GM19328 (cell line): ENCODE data around the gene MYH6.
"Not testable (repeated sequence)": the region's sequence is repeated elsewhere in the genome, so short reads cannot be mapped to it uniquely, and the experiment has no call there.

Source experiments
- ATAC-seq: cut with Tn5 transposase; IDR thresholded peaks from one replicate; pipeline ENCODE4 v1.9.1; 2021; ENCODE audit warnings: mild to moderate bottlenecking, moderate library complexity; ENCODE audit not compliant: unreplicated experiment

The MYH6 gene

DNA sequence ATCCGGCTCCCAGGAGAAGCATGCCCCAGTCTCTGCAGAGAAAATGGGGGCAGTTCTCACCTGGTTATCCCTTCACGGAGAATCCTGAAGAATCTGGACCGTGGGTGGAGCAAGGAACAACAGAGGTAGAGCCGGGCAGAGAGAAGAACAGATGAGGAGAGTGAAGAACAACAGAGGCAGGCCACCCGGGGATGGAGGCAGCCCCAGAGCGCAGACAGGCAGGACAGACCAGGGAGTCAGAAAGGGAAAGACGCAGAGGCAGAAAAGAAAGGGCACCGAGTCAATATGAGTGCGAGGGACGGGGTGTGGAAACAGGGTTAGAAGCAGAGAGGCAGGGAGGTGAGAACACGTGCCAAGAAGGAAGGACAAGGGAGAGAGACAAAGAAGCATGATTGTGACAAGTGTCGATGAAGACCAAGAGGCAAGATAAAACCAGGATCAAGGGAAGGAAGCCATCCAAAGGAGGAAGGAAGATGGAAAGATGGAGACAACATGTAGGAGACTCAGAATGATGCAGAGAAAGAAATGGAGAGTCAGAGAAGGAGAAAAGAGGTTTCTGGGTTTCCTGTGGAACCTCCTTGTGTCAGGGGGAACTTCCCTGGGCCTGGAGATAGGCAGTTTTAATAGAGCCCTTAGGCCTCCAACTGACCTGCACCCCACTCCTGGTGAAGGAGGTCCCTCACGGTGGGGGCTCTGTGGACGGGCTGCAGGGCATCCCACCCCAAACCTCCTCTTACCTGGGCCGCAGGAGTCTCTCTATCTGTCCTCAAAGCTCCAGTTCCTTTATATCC is at the start of gene MYH6:
Gene MYH6, minus strand, starts transcription at position 758 of the 791 bp plus-strand sequence. CDS start 1,050 bp downstream, outside the sequence.
- ATAC-seq = no peak

DNA sequence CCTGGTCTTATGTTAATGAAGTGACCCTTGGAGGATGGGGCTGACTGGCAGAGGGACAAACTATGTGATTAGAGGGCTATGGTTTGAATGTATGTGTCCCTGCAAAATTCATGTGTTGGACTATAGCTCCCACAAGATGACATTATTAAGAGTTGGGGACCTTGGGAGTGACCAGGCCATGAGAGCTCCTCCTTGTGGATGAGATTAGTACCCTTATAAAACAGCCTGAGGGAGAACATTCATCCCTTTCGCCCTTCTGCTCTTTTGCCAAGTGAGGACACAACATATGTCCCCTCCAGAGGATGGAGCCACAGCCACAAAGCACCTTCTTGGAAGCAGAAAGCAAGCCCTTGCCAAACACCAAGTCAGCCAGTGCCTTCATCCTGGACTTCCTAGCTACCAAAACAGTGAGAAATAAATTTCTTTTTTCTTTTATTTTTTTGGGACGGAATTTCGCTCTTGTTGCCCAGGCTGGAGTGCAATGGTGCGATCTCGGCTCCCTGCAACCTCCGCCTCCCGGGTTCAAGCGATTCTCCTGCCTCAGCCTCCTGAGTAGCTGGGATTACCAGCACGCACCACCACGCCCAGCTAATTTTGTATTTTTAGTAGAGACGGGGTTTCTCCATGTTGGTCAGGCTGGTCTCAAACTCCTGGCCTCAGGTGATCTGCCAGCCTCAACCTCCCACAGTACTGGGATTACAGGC is 49.0 kb upstream of the MYH6 start:
- not testable (repeated sequence) for ATAC-seq

DNA sequence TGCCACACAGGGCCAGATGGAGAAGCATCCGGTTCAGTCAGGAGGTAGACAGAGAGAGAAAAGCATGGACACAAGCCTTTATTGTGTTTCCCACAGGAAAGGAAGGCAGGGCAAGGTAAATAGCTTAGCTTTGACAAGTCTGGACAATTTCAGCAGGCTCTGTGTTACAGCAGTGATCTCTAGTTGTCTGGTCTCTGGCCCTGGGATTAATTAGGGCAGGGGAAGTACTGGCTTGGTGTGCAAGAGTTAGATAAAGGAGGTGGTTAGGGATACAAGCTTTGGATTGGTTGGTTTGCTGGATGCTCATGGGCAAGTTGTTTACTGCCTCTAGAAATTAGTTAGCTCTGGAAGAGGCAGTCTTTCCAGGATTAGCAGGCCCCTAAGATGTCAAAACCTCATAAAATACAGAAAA is 46.4 kb upstream of the MYH6 start:
- no peak for ATAC-seq

DNA sequence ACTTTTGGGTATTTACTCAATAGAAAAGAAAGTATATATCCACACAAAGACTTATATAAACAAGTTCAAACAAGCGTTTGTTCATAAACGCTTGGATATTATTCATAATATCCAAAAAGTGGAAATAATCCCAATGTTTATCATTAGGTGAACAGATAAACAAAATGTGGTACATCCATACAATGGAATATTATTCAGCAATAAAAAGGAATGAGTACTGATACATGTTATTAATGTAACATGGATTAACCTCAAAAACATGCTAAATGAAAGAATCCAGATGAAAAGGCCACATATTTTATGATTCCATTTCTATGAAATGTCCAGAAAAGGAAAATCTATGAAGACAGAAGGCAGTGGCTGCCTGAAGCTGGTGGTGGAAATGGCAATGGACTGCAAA is 44.2 kb upstream of the MYH6 start:
- ATAC-seq = no peak

DNA sequence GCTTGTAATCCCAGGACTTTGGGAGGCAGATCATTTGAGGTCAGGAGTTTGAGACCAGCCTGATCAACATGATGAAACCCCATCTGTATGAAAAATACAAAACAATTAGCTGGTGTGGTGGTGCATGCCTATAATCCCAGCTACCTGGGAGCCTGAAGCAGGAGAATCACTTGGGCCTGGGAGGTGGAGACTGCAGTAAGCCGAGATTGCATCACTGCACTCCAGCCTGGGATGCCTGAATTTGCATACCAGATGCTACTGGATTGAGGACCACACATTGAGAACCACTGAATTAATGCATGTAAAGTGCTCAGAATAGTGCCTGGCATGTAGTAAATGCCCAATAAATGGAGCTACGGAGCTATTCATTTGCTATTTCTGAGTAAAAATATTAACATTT is 42.3 kb upstream of the MYH6 start:
- ATAC-seq = no peak

DNA sequence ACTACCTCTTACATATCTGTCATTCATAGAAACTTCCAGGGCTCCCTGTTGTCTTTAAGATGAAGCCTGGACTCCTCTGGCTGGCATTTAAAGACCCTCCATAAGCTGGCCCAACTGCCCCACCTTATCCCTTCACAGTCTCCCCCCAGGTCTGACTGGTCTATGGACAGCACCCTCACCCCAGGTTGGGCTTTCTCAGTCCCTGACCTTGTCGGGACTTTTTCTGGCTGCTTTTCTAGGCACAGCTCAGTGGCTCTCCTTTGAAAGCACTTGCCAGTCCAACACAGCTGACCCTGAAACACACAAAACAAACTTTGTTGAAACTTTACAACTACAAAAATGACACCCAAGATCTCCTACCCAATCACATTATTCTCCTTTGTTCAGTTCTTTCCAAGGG is 41.2 kb upstream of the MYH6 start:
- ATAC-seq = no peak

DNA sequence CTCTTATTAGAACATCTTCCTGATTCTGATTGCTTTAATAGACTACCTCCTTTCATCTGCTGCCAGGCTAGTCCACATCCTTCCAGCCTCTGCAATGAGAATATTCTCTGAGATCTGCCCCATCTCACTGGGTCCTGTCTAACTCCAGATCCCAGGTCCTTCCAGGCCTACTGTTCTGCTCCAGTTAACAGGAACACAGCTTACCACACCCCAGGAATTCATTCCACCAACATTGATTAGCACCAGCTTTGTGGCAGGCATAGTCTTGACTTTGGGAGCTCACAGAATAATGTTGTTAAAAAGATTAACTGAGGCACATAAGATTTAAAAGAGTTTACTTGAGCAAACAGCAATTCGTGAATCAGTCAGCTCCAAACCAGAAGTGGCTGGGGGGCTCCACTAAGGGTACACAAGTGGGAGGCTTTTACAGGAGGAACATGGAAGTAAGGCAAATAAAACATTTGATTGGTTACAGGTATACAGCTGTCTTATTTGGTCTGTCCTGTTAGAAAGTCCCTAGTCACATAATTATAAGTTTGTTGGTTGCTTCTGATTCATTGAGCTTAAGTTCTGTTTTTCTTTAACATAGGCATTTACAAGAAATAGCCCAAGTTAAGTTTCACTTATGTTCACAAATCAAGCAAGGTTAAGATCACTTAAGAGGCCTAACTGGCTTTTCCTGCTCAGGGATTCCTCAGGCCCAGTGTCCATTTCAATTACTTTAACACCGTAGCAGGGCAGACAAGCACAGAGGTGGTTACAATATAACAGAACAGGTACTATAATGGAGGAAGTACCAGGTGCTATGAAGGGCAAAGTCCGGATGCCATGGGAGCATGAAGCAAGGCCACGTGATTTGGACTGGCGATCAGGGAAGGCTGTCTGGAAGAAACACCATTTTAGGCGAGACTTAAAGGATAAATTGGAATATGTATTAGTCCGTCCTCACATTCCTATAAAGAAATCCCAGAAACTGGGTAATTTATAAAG is 39.6 kb upstream of the MYH6 start:
- no peak for ATAC-seq

DNA sequence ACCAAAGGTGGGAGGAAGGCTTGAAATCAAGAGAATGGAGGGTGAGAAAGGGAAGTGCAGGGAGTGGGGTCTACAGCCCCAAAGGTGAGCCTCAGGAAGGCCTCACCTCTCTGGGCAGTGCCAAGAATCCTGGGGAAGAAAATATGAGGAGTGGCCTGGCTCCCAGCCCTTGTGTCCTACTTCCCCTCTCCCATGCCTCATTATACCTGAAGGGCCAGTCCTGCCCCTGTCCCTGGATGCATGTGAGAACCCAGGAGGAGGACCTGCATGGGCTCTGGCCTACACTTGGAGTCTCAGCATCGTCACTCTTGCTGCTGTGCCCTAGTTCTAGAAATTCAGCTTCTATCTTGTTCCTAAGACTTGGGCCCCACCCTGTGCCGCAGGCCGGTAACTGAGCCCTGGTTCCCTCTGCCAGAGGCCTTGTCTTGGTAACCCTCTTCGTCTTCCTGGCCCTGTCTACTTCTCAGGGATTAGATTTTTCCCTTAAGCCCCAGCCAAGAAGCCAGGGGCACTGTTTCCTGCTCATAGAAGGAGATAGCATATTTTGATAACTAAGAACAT is 38.3 kb upstream of the MYH6 start:
- ATAC-seq = no peak

DNA sequence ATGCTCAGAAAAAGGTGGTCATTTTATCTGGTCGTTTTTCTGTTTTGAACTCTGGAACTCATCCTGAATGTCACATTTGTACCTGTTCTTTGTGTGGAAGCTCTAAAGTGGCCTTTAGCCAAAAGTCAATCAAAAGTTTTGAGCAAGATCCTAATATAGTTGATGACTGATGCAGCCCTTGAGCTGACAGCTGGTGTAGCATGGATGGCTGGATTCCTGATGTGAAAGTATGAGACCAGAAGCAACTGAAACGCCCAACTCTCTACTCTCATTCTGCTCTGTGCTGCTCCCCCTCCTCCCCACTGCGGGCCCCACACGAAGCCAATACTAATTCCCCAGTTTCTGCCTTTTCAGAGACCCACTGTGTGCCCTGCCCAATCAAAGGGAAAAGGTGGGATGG is 37.7 kb upstream of the MYH6 start:
- ATAC-seq = no peak

DNA sequence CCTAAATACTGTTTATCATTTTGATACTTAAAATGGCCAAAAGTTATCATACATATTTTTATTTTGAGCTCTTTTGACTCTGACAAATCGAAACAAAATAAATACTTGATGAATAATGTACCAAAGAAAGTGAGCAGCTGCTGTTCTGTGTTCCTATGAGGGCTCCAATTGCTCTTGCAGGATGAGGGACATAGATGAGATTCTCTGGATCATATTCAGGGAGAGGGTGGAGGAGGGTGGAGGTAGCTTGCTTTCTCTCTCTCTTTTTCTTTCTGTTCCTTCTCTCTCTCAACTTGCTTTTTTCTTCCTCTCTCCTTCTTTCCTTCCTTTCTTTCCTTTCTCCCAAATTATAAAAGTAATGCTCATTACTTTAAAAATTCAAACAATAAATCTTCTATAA is 36.2 kb upstream of the MYH6 start:
- no peak for ATAC-seq

DNA sequence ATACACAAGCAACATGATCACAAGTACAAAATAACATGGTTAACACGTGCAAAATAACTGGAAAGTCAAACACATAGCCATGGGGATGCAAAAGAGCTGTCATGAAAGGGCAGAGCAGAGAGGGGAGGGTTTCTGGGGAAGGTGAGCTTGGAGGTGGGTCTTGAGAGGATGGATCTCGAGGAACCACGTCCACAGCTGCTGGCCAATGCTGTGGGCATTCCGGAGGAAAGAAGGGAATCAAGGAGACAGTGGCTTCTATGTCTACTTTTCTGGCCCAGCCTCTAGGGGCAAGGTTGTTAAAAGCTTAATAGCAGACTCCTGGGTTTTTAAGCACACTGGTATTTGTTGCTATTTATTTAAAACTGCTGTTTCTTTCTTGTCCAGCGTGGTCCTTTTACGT is 35.8 kb upstream of the MYH6 start:
- no peak for ATAC-seq

DNA sequence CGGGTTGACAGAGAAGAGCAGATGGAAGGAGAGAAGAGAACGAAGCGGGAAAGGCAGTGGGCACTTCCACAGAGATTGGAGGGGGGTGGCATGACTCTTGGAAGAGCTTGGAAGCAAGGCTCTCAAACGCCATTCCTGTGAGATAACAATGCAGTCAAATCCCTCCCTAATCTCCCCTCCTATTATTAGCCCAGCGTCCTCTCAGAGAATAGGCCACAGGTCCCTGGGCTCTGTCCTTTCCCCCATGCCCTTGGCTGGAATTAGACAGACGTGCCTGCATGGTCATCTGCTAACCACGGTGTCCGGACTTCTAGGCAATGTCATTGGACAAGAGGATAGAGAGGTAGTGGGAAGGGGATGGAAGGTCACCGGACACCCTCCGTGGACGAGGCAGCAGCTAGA is 35.3 kb upstream of the MYH6 start:
- no peak for ATAC-seq

DNA sequence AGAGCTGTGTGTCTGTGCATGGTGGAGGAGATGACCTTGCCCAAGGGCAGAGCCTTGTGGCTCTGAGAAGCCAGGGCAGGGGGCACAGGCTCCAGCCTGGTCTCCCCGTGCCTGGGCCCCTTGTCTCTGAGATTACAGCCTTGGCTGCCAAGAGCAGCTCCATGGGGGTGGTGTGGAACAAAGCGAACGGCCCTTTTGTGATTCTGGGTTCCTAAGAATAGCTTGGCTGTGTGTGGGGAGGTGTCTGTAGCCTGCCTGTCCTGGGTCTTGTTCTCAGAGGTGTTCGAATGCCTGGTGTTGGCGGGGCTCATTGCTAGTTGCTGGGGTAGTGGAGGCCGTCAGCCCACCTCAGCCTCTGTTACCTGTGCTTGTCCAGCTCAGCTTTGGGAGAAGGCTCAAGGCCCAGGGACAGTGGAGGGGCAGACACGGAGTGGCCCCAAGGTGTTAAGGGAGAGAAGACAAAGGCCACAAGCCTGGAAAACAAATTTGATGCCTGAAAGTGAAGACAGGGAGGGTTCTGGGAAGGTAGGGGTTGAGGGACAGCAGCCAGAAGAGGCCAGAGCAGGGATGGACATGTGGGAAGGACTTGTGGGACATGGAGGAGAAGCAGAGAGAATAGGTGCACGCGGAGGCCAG is 34.8 kb upstream of the MYH6 start:
- no peak for ATAC-seq

DNA sequence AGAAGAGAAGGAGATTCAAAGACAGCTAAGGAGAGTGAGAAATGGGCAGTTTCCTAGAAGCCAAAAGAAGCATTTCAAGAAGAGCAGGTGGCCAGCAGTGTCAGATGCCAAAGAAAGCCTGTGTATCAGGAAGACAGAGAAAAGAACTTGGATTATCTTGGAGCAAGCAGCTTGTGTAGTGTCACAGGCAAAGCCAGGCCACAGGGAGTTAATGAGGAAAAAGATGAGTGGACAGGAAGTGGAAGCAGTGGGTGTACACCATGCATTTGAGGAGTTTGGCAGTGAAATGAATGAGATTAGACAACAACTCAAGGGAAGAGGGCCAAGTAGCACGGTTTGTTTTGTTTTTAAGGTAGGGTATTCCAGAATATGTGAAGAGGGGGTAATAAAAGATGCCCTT is 33.0 kb upstream of the MYH6 start:
- ATAC-seq = no peak

DNA sequence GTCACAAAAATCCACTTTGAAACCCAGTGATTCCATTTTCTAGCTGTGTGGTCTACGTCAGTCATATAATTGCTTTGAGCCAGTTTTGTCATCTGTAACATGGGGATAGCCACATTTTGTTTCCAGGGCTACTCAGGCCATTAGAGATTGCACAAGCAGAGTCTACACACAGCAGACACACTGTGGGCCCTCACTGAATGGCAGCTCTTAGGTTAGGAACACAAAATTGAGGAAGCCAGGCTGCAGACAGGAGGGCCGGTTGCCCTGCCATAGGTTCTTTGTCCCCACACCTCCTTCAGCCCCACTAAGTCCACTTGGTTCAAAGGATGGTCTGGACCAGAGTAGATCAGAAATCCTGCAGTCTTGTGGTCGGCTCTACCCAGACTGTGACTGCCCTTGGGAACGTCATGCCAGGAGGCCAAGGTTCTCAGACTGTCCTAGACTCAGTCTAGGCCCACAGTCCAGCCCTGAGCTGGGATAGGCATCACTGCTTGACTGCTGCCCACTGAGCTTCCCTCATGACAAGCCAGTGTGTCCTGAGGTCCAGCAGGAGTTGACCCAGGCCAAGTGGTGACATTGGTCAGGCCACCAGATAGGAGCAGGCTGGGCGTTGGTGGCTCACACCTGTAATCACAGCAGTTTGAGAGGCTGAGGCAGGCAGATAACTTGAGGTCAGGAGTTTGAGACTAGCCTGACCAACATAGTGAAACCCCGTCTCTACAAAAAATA is 31.2 kb upstream of the MYH6 start:
- no peak for ATAC-seq

DNA sequence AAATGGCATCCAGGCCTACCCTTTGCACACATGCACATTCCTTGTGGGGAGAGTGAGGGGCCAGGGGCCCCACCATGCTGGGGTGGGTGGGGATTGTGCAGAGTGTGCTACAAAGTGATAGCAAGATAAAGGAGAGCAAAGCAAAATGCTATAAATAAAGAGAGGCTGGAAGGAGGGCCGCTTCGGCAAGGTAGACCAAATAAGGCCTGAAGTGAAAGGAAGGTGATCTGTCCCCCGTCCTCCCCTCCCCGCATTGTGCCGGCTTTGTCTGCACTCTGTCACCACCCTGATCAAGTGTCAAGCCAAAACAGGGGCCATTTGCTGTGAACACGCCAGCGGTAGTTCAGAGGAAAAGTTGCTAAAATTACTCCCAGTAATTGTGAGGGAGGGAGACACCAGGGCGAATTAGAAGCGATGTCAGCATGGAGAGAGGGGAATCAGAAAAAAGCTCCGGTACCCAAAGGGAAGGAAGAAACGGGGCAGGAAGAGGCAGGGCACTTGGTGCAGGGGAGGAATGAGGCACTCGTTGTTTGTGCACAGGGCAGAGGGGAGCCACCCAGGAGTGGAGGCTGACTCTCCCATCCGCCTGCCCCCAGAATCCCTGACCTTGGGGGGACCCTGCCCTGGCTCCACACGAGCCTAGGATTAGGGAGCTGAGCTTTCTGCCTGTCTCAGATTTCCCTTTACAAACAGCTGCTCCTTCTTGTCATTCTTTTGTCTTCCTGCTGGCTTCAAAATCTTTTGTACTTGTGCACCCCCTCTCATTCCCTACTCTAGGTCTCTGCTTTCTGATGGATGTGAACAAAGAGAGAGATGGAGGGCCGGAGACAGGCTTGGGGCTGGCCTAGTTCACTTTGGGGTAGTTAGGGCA is 30.3 kb upstream of the MYH6 start:
- ATAC-seq = no peak

DNA sequence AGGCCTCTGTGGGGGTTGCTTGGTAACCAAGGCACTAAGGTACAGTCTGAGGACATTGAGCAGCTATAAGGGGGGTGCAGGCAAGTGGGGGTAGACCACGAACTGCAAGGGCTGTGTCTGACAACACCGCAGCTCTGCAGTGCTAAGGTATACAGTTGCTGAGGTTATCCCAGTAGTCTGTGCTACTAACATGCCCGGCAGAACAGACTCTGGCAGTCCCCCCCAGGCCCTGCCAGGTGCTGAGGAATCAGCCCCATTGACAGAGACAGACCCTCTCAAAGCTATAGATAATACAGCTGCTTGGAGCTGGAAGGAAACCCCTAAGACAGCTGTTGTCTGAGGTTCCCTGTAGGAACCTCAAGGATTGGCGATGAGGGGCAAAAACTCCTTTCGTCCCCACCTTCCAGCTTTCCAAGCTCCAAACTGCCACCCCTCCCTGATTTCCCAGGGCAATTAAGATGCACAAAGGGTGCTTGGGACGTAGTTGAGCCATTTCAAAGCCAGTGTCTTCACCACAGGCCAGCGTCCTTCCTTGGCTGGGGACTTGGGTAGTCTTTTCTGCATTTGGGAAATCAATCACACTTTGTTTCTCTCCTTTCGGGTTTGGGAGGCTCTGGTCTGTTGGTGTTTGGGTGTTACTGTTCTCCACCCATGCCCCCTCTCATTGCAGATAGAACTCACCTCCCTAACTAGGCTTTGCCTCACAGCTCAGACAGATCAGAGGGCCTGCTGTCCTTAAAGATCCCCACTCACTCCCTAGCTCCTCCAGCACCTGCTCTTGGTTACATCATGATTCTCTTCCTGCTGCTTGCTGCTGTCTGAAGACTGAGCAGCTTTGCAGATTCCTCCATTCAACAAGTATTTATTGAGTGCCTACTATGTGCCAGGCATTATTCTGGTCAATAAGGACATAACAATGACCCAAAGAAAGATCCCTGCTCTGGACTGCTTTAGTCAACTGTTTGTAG is 29.3 kb upstream of the MYH6 start:
- ATAC-seq = no peak
